T-helper 1 cell treated with Interleukin-12 subunit alpha and Interleukin-12 subunit beta and Interleukin-4 antibody, amounts not matched to agents 30 μg/mL and 1 μg/mL, for 36 hours (primary cell): Measurements from ENCODE around the gene MLN.

Source experiments
- H3K27ac Mint-ChIP-seq: one replicate; pipeline ENCODE4 v1.8.0; 2021; ENCODE audit warnings: mild to moderate bottlenecking, mixed read lengths
- H3K27me3 Mint-ChIP-seq: one replicate; pipeline ENCODE4 v1.8.0; 2021; ENCODE audit warnings: low read depth, mixed read lengths
- H3K36me3 Mint-ChIP-seq: one replicate; pipeline ENCODE4 v1.8.0; 2021; ENCODE audit warnings: low read depth, mixed read lengths
- H3K4me1 Mint-ChIP-seq: one replicate; pipeline ENCODE4 v1.8.0; 2021; ENCODE audit warnings: low read depth, mixed read lengths
- H3K4me3 Mint-ChIP-seq: one replicate; pipeline ENCODE4 v1.8.0; 2021; ENCODE audit warnings: mild to moderate bottlenecking, moderate library complexity, mixed read lengths
- H3K9me3 Mint-ChIP-seq: one replicate; pipeline ENCODE4 v1.8.0; 2021; ENCODE audit warnings: mixed read lengths

The MLN gene

DNA sequence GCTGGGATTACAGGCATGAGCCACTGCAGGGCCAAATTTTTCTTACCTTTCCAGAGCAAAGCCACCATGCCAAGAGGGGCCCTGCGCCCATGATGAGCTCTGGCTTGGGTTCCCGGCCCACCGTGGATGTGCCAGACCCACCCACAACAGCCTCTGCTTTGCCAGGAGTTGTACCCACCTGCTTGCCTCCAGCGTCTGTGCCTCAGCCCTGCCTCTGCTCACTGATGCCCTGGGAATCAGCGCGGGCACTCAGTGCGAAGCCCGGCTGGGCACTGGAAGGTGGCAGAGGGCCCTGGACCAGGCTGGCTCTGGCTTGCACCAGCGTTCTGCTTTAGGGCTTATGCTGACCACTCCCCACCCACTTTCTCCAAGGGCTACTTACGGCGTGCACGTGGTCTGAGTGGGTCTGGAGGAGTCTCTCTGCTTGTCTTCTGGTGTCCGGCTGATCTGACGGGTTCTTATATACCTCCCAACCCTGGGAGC, at the start of gene MLN:
Gene MLN (minus strand): TSS at position 433 of the 483 bp plus-strand sequence. CDS start 2,840 bp downstream, outside the sequence.
- Mint-ChIP-seq H3K27me3 (peaks cover 33% of the 10 kb centered on the region), H3K27ac (no peak within 1 kb of the TSS), H3K4me1 (peaks cover 14% of the 10 kb centered on the region), H3K9me3 (no peaks in the 10 kb centered on the region), H3K36me3 (no peaks in the 10 kb centered on the region), H3K4me3 (no peak within 1 kb of the TSS)

DNA sequence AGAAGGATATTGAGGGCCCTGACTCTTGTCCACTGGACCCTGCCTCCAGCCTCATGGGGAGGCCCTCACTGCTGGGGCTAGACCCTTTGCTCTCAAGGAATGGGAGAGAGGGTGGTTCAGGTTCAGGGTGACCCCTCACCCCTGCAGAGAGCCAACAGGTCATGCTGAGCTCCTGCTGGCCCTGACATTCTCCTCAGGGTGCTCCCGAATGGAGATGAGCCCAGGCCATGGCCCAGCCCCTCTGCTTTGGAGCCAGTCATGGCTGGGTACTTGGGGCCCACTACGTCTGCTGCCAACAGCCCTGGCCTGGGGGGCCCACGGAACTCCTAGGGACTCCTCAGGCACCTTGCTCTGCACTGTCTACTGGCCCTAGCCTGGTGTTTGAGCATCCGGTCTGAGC, 49.2 kb upstream of the MLN start:
- H3K9me3 Mint-ChIP-seq = no peaks in the 10 kb centered on the region
- H3K27me3 Mint-ChIP-seq = peaks cover 18% of the 10 kb centered on the region
- no peaks in the 10 kb centered on the region for H3K36me3 Mint-ChIP-seq
- H3K27ac Mint-ChIP-seq = no peak overlapping the region
- H3K4me1 Mint-ChIP-seq = peaks cover 22% of the 10 kb centered on the region
- H3K4me3 Mint-ChIP-seq = no peak overlapping the region

GRCh38 chr6:33851959-33852358, 48.2 kb upstream of the MLN start:
- no peak overlapping the region for H3K4me3 Mint-ChIP-seq
- H3K9me3 Mint-ChIP-seq = no peaks in the 10 kb centered on the region
- peaks cover 16% of the 10 kb centered on the region for H3K4me1 Mint-ChIP-seq
- H3K36me3 Mint-ChIP-seq = no peaks in the 10 kb centered on the region
- H3K27me3 Mint-ChIP-seq = peaks cover 18% of the 10 kb centered on the region
- no peak overlapping the region for H3K27ac Mint-ChIP-seq

DNA sequence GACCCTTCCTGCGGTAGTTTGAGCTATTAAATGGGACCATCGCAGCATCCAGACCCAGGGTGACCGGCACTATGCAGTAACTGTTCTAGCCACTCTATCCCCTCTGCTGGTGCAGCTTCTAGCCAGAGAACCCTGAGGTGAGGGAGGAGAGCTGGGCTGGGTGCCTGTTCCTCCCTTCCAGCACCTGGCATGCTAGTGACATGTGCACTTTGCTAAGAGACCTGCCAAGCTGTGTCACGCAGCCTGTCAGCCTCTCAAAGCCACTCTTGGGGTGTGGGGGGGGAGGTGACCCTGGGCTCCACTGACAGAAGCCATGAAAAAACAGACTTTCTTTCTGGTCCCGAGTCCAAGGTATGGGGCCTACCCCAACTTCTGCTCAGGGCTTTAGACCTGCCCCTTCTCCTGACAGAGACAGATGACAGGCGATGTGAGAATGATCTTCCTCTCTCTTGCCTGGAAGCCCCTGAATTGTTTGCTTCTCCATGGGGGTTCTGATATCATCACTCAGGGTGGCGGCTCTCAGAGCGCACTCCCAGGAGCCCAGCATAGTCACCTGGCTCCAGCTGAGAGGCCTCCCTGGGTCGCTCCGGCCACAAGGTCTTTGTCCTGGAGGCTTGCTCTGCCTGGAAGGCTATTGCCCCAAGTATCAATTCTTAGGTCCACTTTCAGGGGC, 47.2 kb upstream of the MLN start:
- Mint-ChIP-seq H3K27me3 (peaks cover 21% of the 10 kb centered on the region), H3K36me3 (no peaks in the 10 kb centered on the region), H3K4me3 (no peak overlapping the region), H3K4me1 (peaks cover 12% of the 10 kb centered on the region), H3K9me3 (no peaks in the 10 kb centered on the region), H3K27ac (no peak overlapping the region)

DNA sequence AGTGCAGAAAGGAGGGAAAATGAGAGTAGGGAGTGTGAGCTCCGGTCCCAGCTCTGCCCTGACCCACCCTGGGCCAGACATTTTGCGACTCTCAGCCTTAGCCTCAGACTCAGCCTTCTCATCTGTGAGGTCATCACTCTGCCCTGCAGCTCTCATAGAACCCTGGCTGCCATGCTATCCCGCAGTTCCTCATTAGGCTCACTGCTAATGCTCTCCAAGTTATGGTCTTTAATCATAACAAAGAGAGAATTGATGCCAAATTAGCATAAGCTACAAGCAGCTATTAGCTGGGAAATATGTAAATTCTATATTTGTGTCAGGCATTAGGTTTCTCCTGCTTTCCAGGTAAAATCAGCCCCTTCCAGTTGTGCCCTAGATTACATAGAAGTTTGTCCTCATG, 46.5 kb upstream of the MLN start:
- Mint-ChIP-seq H3K4me3 (no peak overlapping the region), H3K27me3 (peaks cover 22% of the 10 kb centered on the region), H3K36me3 (no peaks in the 10 kb centered on the region), H3K27ac (no peak overlapping the region), H3K9me3 (no peaks in the 10 kb centered on the region), H3K4me1 (peaks cover 10% of the 10 kb centered on the region)

DNA sequence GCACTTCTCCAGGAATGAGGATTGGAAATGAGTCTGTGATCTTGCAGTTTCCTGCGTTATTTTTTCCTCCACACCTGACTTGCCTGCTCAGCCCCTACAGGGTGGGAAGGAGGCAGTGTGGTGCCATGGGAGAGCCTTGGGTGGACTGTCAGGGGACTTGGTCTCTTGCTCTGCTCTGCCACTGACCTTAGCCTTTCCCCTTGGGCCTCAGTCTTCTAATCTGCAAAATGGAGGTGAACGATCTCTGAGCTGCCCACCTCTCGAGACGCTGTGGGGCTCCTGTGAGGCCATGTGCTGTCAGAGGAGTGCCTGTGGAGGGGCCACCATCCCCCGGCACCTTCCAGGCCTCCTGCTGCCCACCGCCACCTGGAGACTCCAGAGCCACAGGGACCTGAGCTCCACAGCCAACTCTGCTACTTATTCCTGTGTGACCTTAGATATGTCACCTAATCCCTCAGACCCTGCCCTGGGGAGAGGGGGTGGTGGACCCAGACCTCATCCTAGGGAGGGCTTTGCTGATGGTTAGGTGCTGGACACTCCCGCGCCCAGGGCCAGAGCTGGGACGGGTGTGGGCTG, 45.8 kb upstream of the MLN start:
- H3K27ac Mint-ChIP-seq = no peak overlapping the region
- H3K36me3 Mint-ChIP-seq = no peaks in the 10 kb centered on the region
- H3K9me3 Mint-ChIP-seq = no peaks in the 10 kb centered on the region
- peaks cover 8% of the 10 kb centered on the region for H3K4me1 Mint-ChIP-seq
- H3K27me3 Mint-ChIP-seq = peaks cover 19% of the 10 kb centered on the region
- no peak overlapping the region for H3K4me3 Mint-ChIP-seq

DNA sequence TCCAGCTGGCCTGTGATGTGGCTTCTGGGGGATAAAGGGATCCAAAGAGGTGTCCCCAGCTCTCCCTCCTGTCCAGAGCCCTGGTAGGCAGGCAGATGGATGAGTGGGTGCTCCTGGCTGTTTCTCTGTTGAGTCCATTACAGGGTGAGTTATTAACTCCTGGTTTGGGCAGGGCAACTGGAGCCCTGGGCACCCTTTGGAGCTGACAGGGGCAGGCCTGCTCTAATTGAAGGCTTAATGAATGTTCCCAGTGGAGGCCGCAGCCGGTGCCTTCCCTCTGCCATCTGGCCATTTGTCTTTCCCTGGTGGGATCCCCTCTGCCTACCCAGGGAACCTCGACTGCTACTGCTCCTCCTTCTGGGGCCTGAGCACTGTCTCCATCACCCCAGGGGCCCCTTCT, 44.7 kb upstream of the MLN start:
- no peak overlapping the region for H3K4me3 Mint-ChIP-seq
- no peaks in the 10 kb centered on the region for H3K9me3 Mint-ChIP-seq
- peaks cover 18% of the 10 kb centered on the region for H3K27me3 Mint-ChIP-seq
- no peak overlapping the region for H3K27ac Mint-ChIP-seq
- no peaks in the 10 kb centered on the region for H3K36me3 Mint-ChIP-seq
- peaks cover 5% of the 10 kb centered on the region for H3K4me1 Mint-ChIP-seq

DNA sequence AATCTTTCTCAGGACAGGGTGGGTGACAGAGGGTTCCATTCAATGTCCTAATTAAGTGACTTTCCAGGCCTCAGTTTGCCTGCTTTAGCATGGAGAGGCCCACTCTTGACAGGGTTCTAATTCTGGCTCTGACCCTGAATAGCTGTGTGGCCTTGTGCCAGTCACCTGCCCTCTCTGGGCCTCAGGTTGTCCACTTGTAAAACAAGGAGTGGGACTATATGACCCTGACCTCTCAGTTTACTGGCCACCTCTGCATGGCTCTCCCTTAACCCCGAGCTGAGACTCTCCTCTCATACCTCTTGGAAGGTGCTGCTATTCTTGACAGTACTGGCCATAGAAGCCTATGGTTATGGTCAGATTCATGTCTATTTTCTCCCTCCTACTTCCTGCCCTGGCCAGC, 44.1 kb upstream of the MLN start:
- Mint-ChIP-seq H3K27me3 (peaks cover 18% of the 10 kb centered on the region), H3K4me3 (no peak overlapping the region), H3K27ac (no peak overlapping the region)

GRCh38 chr6:33847078-33847477, 43.3 kb upstream of the MLN start:
- Mint-ChIP-seq H3K4me1 (peaks cover 2% of the 10 kb centered on the region), H3K27me3 (peaks cover 18% of the 10 kb centered on the region), H3K36me3 (no peaks in the 10 kb centered on the region), H3K27ac (no peak overlapping the region), H3K4me3 (no peak overlapping the region), H3K9me3 (no peaks in the 10 kb centered on the region)

More for the DNA sequence above, 44.1 kb upstream of the MLN start:
- H3K4me1 Mint-ChIP-seq = peaks cover 5% of the 10 kb centered on the region
- no peaks in the 10 kb centered on the region for H3K9me3 Mint-ChIP-seq
- no peaks in the 10 kb centered on the region for H3K36me3 Mint-ChIP-seq

- no peaks in the 10 kb centered on the region for H3K36me3 Mint-ChIP-seq
- peaks cover 4% of the 10 kb centered on the region for H3K4me1 Mint-ChIP-seq
- no peaks in the 10 kb centered on the region for H3K9me3 Mint-ChIP-seq
- no peak overlapping the region for H3K4me3 Mint-ChIP-seq
- H3K27me3 Mint-ChIP-seq = peaks cover 16% of the 10 kb centered on the region
- H3K27ac Mint-ChIP-seq = no peak overlapping the region
These were observed 42.4 kb upstream of the MLN start for GRCh38 chr6:33846226-33846625.

DNA sequence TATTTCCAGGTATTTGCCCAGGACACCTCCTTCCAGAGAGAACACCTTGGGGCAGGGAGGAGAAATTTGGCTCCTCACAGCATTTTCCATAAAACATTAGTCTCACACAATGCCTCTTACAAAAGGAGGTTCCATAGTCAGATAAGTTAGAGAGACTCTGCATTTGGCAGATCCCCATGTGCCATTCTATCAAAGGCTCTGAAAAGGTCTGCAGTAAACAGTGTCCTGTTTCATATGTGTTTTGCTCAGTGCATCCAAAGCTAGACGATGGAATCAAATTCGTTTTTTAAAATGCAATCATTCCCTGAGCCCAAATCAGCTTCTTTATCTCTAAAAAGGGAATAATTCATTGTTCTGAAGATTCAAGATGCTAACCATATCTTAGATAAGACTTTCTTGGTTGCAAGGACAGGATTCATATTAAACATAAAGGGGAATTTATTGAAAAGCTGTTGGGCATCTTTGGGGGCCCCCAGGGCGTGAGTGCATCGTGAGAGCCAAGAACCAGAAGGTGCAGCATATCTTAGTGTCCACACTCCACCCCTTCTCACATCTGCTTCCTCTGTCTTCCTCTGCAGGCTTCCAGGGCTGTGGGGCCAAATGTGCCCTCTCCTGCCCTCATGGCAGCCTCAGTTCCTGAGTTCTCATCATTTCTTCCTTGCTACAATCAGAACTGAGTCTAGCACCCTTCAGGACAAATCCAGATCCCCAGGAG, 41.4 kb upstream of the MLN start:
- no peaks in the 10 kb centered on the region for H3K9me3 Mint-ChIP-seq
- peaks cover 14% of the 10 kb centered on the region for H3K27me3 Mint-ChIP-seq
- H3K4me3 Mint-ChIP-seq = no peak overlapping the region
- no peak overlapping the region for H3K27ac Mint-ChIP-seq
- H3K4me1 Mint-ChIP-seq = peaks cover 10% of the 10 kb centered on the region
- H3K36me3 Mint-ChIP-seq = no peaks in the 10 kb centered on the region

DNA sequence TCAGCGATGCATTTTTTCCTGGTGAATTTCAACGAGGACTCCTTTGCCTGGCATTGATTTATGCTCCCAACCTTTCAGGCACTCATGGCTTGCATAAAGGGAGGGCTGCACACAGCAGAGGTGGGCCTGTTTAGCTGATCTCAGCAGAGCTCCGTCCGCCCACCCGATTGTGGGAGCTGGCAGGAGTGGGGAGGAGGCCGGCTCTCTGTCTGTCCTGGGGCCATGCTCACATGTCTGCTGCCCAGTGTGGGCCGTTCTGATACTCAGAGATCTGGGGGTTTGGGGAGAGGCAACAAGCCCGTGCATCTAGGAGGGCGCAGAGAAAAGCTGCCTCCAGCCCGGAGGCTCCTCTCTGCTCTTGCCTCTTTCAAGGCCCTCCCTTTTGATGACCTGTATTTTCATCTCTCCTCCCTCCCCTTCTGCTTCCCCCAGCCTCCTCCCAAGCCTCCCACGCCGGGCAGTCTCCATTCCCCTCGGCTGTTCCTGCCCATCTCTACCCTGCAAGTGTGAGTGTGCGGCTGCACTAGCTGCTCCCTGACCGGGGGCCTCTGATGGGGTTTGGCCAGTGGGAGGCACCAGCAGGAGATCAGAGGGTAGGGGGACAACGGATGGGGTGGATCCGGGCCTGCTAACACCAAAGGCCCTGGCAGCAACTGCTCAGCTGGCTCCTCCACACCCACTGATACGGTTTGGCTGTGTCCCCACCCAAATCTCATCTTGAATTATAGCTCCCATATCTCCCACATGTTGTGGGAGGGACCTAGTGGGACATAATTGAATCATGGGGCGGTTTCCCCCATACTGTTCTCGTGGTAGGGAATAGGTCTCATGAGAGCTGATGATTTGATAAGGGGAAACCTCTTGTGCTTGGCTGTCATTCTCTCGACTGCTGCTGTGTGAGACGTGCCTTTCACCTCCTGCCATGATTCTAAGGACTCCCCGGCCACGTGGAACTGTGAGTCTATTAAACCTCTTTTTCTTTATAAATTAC, 39.6 kb upstream of the MLN start:
- H3K4me3 Mint-ChIP-seq = no peak overlapping the region
- no peak overlapping the region for H3K27ac Mint-ChIP-seq
- peaks cover 9% of the 10 kb centered on the region for H3K27me3 Mint-ChIP-seq
- no peaks in the 10 kb centered on the region for H3K36me3 Mint-ChIP-seq
- H3K9me3 Mint-ChIP-seq = no peaks in the 10 kb centered on the region
- peaks cover 23% of the 10 kb centered on the region for H3K4me1 Mint-ChIP-seq

GRCh38 chr6:33841868-33842267, 38.1 kb upstream of the MLN start:
- H3K9me3 Mint-ChIP-seq = peaks cover 6% of the 10 kb centered on the region
- peaks cover 23% of the 10 kb centered on the region for H3K4me1 Mint-ChIP-seq
- no peaks in the 10 kb centered on the region for H3K36me3 Mint-ChIP-seq
- peaks cover 16% of the 10 kb centered on the region for H3K27me3 Mint-ChIP-seq
- no peak overlapping the region for H3K27ac Mint-ChIP-seq
- no peak overlapping the region for H3K4me3 Mint-ChIP-seq

DNA sequence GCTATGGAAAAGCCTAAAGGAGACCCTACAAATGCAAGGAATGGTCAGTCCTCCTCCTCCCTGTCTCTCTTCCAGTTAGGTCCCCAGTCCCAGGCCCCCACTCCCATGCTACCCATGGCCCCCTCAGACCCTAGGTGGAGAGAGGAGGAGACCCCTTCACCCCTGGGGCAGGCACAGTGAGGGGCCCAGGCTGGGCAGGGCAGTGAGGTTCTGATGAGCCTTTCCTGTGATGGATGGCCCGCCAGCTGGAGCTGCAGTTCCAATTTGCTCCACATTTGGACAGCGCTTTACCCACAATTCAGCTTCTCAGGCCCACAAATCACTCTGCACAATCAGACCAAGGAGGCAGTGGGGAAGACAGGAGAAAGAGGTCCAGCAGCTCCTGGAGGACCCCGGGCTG, 37.3 kb upstream of the MLN start:
- peaks cover 15% of the 10 kb centered on the region for H3K27me3 Mint-ChIP-seq
- no peak overlapping the region for H3K27ac Mint-ChIP-seq
- no peak overlapping the region for H3K4me3 Mint-ChIP-seq
- H3K4me1 Mint-ChIP-seq = peaks cover 21% of the 10 kb centered on the region
- peaks cover 6% of the 10 kb centered on the region for H3K9me3 Mint-ChIP-seq
- no peaks in the 10 kb centered on the region for H3K36me3 Mint-ChIP-seq
